H1 (cell line): ENCODE results near the gene TNFRSF1A. TPM values are rescaled to one million over a fixed set of nuclear protein-coding genes. Genes with fewer than 3 reads are reported as not detected.
A peak's percentile ranks its signal among the peaks of the same experiment; 100 is the strongest.

ENCODE experiments used
- CTCF ChIA-PET: fragments of 300-600 bp; sonication (Branson Sonifier 250); formaldehyde crosslinking; loops from one replicate; lab custom pipeline; 2021; ENCODE audit not compliant: partially characterized antibody; lab: Charles Lee
- POLR2A ChIA-PET: fragments of 300-600 bp; sonication (Branson Sonifier 250); formaldehyde crosslinking; loops from one replicate; lab custom pipeline; 2021; ENCODE audit warnings: inconsistent platforms; ENCODE audit not compliant: partially characterized antibody; lab: Charles Lee
- DNase-seq, 2 experiments: peaks; one replicate each; pipeline versions ENCODE4 v3.0.0 to v3.0.0-alpha.2; 2010 to 2022; ENCODE audit warnings: low spot score in 2 of 2, low read depth in 1 of 2, mixed read lengths in 1 of 2
- FAIRE-seq: peaks from 2 replicates; lab custom pipeline; 2011; peaks lifted over from hg19 to GRCh38; lab: Jason Lieb, UNC
- H2AFZ ChIP-seq: 2 replicates; pipeline ENCODE4 v1.8.1; 2012; ENCODE audit warnings: low read length, inconsistent platforms
- H2AK5ac ChIP-seq: 2 replicates; pipeline ENCODE4 v1.6.1; 2013; ENCODE audit warnings: low read depth, low read length
- H2BK120ac ChIP-seq: replicated peaks from 2 replicates; pipeline ENCODE3; 2013; ENCODE audit warnings: low read depth, low read length, inconsistent platforms
- H2BK12ac ChIP-seq: 2 replicates; pipeline ENCODE4 v1.6.1; 2013; ENCODE audit warnings: low read depth, low read length
- H2BK15ac ChIP-seq: 2 replicates; pipeline ENCODE4 v1.6.1; 2013; ENCODE audit warnings: low read length
- H2BK20ac ChIP-seq: 2 replicates; pipeline ENCODE4 v1.6.1; 2013; ENCODE audit warnings: low read length
- H2BK5ac ChIP-seq: 2 replicates; pipeline ENCODE4 v1.6.1; 2013; ENCODE audit warnings: low read depth, low read length
- H3K14ac ChIP-seq: 2 replicates; pipeline ENCODE4 v1.6.1; 2013; ENCODE audit warnings: inconsistent platforms; ENCODE audit not compliant: insufficient read length
- H3K18ac ChIP-seq: 2 replicates; pipeline ENCODE4 v1.6.1; 2013; ENCODE audit warnings: low read length; ENCODE audit errors: extremely low read depth
- H3K23ac ChIP-seq: 2 replicates; pipeline ENCODE4 v1.6.1; 2013; ENCODE audit warnings: inconsistent platforms; ENCODE audit not compliant: insufficient read length
- H3K23me2 ChIP-seq: 2 replicates; pipeline ENCODE4 v1.6.1; 2013; ENCODE audit warnings: low read depth, low read length
- H3K27ac ChIP-seq: 2 replicates; pipeline ENCODE4 v1.6.1; 2011; ENCODE audit warnings: low read depth, low read length, inconsistent platforms
- H3K27me3 ChIP-seq, 4 experiments: replicated peaks in 1 of 4; 1 replicate in 1 of 4; 2 replicates in 3 of 4; pipeline versions ENCODE4 v1.6.1 to v1.8.1; 2011 to 2013; ENCODE audit warnings: low read length in 3 of 4, mild to moderate bottlenecking in 3 of 4, inconsistent platforms in 2 of 4, mixed read lengths in 2 of 4, moderate library complexity in 1 of 4; ENCODE audit not compliant: control insufficient read depth in 3 of 4, insufficient read depth in 3 of 4; ENCODE audit errors: extremely low read depth in 1 of 4
- H3K36me3 ChIP-seq, 4 experiments: 2 replicates each; pipeline versions ENCODE4 v1.6.1 to v1.8.1; 2011 to 2013; ENCODE audit warnings: mild to moderate bottlenecking in 4 of 4, low read length in 3 of 4, moderate library complexity in 2 of 4, control low read depth in 1 of 4, inconsistent platforms in 1 of 4; ENCODE audit not compliant: insufficient read depth in 4 of 4, control insufficient read depth in 2 of 4
- H3K4ac ChIP-seq: replicated peaks from 2 replicates; pipeline ENCODE3; 2013; ENCODE audit warnings: low read length, low read depth, mixed read lengths, inconsistent platforms; ENCODE audit not compliant: insufficient read length
- H3K4me1 ChIP-seq, 4 experiments: replicated peaks in 1 of 4; 1 replicate in 1 of 4; 2 replicates in 3 of 4; pipeline versions ENCODE4 v1.6.1 to v1.8.1; 2011 to 2013; ENCODE audit warnings: low read length in 3 of 4, inconsistent platforms in 2 of 4, mixed read lengths in 1 of 4; ENCODE audit not compliant: insufficient read depth in 4 of 4, control insufficient read depth in 3 of 4
- H3K4me2 ChIP-seq, 2 experiments: 2 replicates each; pipeline versions ENCODE4 v1.6.1 to v1.8.1; 2011 to 2013; ENCODE audit warnings: low read depth in 2 of 2, low read length in 2 of 2, control low read depth in 1 of 2, inconsistent platforms in 1 of 2, mild to moderate bottlenecking in 1 of 2; ENCODE audit not compliant: insufficient read depth in 1 of 2
- H3K4me3 ChIP-seq, 4 experiments: fragments of 200-600, 300-600 bp in 1 of 4; sonication (generic), shearing (Covaris generic), sonication (Bioruptor Twin) in 1 of 4; 2 replicates each; pipeline versions ENCODE4 v1.5.1 to v1.8.1; 2011 to 2016; ENCODE audit warnings: low read length in 4 of 4, low read depth in 3 of 4, control low read depth in 2 of 4, inconsistent platforms in 2 of 4, mild to moderate bottlenecking in 2 of 4, mixed read lengths in 1 of 4, moderate library complexity in 1 of 4; ENCODE audit not compliant: insufficient read depth in 2 of 4; ENCODE audit errors: extremely low read depth in 1 of 4
- H3K56ac ChIP-seq: replicated peaks from 2 replicates; pipeline ENCODE3; 2013; ENCODE audit warnings: low read depth, mild to moderate bottlenecking, mixed read lengths, low read length, inconsistent platforms; ENCODE audit not compliant: insufficient read length
- H3K79me1 ChIP-seq: 2 replicates; pipeline ENCODE4 v1.6.1; 2013; ENCODE audit warnings: low read depth, low read length, control low read depth
- H3K79me2 ChIP-seq, 2 experiments: 2 replicates each; pipeline versions ENCODE4 v1.6.1 to v1.8.1; 2012 to 2013; ENCODE audit warnings: low read length in 2 of 2, mild to moderate bottlenecking in 2 of 2, inconsistent platforms in 1 of 2; ENCODE audit not compliant: insufficient read depth in 2 of 2, control insufficient read depth in 1 of 2
- H3K9ac ChIP-seq, 4 experiments: replicated peaks in 1 of 4; 1 replicate in 1 of 4; 2 replicates in 3 of 4; pipeline versions ENCODE4 v1.6.1 to v1.8.1; 2011 to 2013; ENCODE audit warnings: low read depth in 3 of 4, low read length in 3 of 4, control low read depth in 2 of 4, mild to moderate bottlenecking in 2 of 4, moderate library complexity in 2 of 4, inconsistent platforms in 1 of 4; ENCODE audit errors: extremely low read depth in 1 of 4
- H3K9me3 ChIP-seq, 2 experiments: 2 replicates each; pipeline versions ENCODE4 v1.6.1 to v1.8.1; 2012 to 2013; ENCODE audit warnings: mild to moderate bottlenecking in 2 of 2, moderate library complexity in 2 of 2, control low read depth in 1 of 2, inconsistent platforms in 1 of 2, low read depth in 1 of 2, low read length in 1 of 2, mixed read lengths in 1 of 2; ENCODE audit not compliant: insufficient read depth in 2 of 2
- H4K20me1 ChIP-seq, 2 experiments: replicated peaks in 1 of 2; 2 replicates each; pipeline versions ENCODE3 to v1.8.1; 2011 to 2013; ENCODE audit warnings: inconsistent platforms in 2 of 2, low read length in 2 of 2, mild to moderate bottlenecking in 1 of 2; ENCODE audit not compliant: insufficient read depth in 2 of 2, control insufficient read depth in 1 of 2
- H4K5ac ChIP-seq: 2 replicates; pipeline ENCODE4 v1.6.1; 2013; ENCODE audit warnings: low read length, low read depth, mixed read lengths, inconsistent platforms; ENCODE audit not compliant: insufficient read length
- H4K8ac ChIP-seq: 2 replicates; pipeline ENCODE4 v1.8.0; 2013; ENCODE audit warnings: mild to moderate bottlenecking, moderate library complexity, low read length, inconsistent platforms; ENCODE audit not compliant: insufficient read depth; ENCODE audit errors: extremely low read depth
- H4K91ac ChIP-seq: replicated peaks from 2 replicates; pipeline ENCODE3; 2013; ENCODE audit warnings: low read length, mixed read lengths, inconsistent platforms; ENCODE audit not compliant: insufficient read length
- ASH2L ChIP-seq: fragments of 200-600, 300-600 bp; sonication (generic); IDR thresholded peaks from one replicate; pipeline ENCODE4 v1.7.1; 2017; ENCODE audit warnings: low read length
- CHD1 ChIP-seq: IDR thresholded peaks from 2 replicates; pipeline ENCODE4 v1.6.1; 2012; ENCODE audit warnings: low read depth, low read length, improper control_type of control experiment
- E2F6 ChIP-seq: IDR thresholded peaks from 2 replicates; pipeline ENCODE4 v1.6.1; 2012; ENCODE audit warnings: inconsistent platforms
- SIN3A ChIP-seq, 2 experiments: IDR thresholded peaks in 1 of 2; conservative IDR thresholded peaks in 1 of 2; 2 replicates each; pipeline ENCODE4 v1.6.1; 2011 to 2012; ENCODE audit warnings: low read length in 2 of 2, improper control_type of control experiment in 1 of 2, low read depth in 1 of 2, mild to moderate bottlenecking in 1 of 2
- WGBS, 2 experiments: shearing (Covaris generic) in 1 of 2; methylation state at CpG; one replicate each; pipeline versions ENCODE4 v1.1.6 to v1.1.7; 2013 to 2015; ENCODE audit warnings: low lambda C conversion rate in 2 of 2, mixed read lengths in 2 of 2, inconsistent platforms in 1 of 2, low coverage in 1 of 2, missing lambda C conversion rate in 1 of 2; ENCODE audit not compliant: insufficient replicate concordance in 2 of 2, insufficient coverage in 1 of 2, insufficient read length in 1 of 2; ENCODE audit errors: extremely low coverage in 1 of 2, missing lambda C conversion rate in 1 of 2; 5-methylcytosine and 5-hydroxymethylcytosine counted together
- polyA plus RNA-seq, 7 experiments: library from polyadenylated mRNA; depleted of rRNA in 3 of 7; stranded (reverse) in 5 of 7; unstranded in 2 of 7; fragments of >200 nt in 5 of 7; fragments of 200-250 nt in 2 of 7; gene quantifications; 1 replicate in 5 of 7; 2 replicates in 1 of 7; 4 replicates in 1 of 7; pipeline versions ENCODE4 v1.2.1 to v1.2.3, GENCODE V29; 2011 to 2013; ENCODE audit warnings: missing spikeins in 2 of 7, mixed read lengths in 2 of 7
- total RNA-seq: library from RNA; stranded (reverse); fragmentation: NEBNext Ultra II Directional; extraction: Animal tissue kit (Norgen Biotek cat#: 25700); gene quantifications from 2 replicates; pipeline ENCODE4 v1.2.1, GENCODE V29; 2021

The TNFRSF1A gene
- total and polyA plus RNA-seq, 2 of the 8 experiments (the other 6 are each of a cell fraction or from before 2014, with no cell fraction given): 28.7 to 42.1 TPM

GRCh38 chr12:6312529-6313325 lies 29.1 kb downstream of the TNFRSF1A start:
- DNase-seq: peak in 1 of 2 experiments; percentile 83
- Histone ChIP-seq H2BK120ac (no peak overlapping the region), H2BK12ac (peak overlapping the region; percentile 90; the same call in 1 of the 2 replicates), H3K4ac (peak overlapping the region; percentile 15), H2AK5ac (0 out of 2 replicates have a peak overlapping the region, but pooled peaks have one; percentile 25), H4K20me1 (peaks cover 0 to 2% of the 10 kb centered on the region in 2 experiments), H3K9ac (peak overlapping the region in 1 of 4 experiments; percentile 11; a peak in 1 of 7 replicates), H4K5ac (peak overlapping the region; percentile 5), H3K23me2 (peaks cover 6% of the 10 kb centered on the region; the same call in 1 of the 2 replicates), H3K27ac (no peak overlapping the region), H3K27me3 (peaks cover 0 to 4% (median 2%) of the 10 kb centered on the region in 4 experiments; a peak in 4 of 7 replicates), H4K8ac (0 out of 2 replicates have a peak overlapping the region, but pooled peaks have one; percentile 29), H3K4me3 (no peak overlapping the region), H3K14ac (no peak overlapping the region), H4K91ac (peak overlapping the region; percentile 82), H3K4me1 (peaks cover 4 to 28% (median 20%) of the 10 kb centered on the region in 4 experiments), H3K79me2 (no peaks in the 10 kb centered on the region), H2BK15ac (peak overlapping the region; percentile 9; the same call in 1 of the 2 replicates), H3K36me3 (peaks cover 3 to 11% (median 7%) of the 10 kb centered on the region in 4 experiments; a peak in 4 of 8 replicates), H3K9me3 (no peaks in the 10 kb centered on the region), H3K18ac (peak overlapping the region; percentile 62), H2AFZ (no peak overlapping the region), H3K4me2 (peak overlapping the region; percentile 47 to 72), H3K79me1 (no peaks in the 10 kb centered on the region), H3K56ac (no peak overlapping the region), H2BK5ac (peak overlapping the region; percentile 41), H3K23ac (no peak overlapping the region), H2BK20ac (no peak overlapping the region; the same call in 1 of the 2 replicates)
- ChIA-PET CTCF (interaction anchor here (0.6 to 2.7 kb wide), 6 partner anchors 10 to 225 kb away, joined by 3 to 8 read pairs (median 4); no protein-coding TSS in a partner anchor), POLR2A (interaction anchor here (1.0 to 3.8 kb wide), 8 partner anchors 10 to 255 kb away, joined by 3 to 24 read pairs (median 3); partner anchors contain the start of gene GAPDH)
- FAIRE-seq: no peak
- 79% methylated on average over 11 of the region's 11 CpGs; no CpG with 5 or more reads in 1 of the 2 experiments for WGBS, 2 experiments
- TF ChIP-seq CHD1 (no peak), E2F6 (0 out of 2 replicates have a peak, but pooled peaks have one; percentile 17), ASH2L (no peak), SIN3A (conservative IDR thresholded peaks at IDR 0.05 in 1 of 2, IDR thresholded peaks at IDR 0.05 in 1 of 2; ENCODE audit: low read depth in 1 of 2, low read length in 2 of 2) (0 out of 4 replicates have a peak, but pooled peaks of 1 of the 2 experiments have one; percentile 41)
